NCI-H526 treated with DMSO at 0.1 percent for 48 hours (cell line): ENCODE measurements around the gene MED1.
A peak's percentile ranks its signal among the peaks of the same experiment; 100 is the strongest.
"Not testable (repeated sequence)": the region's sequence is repeated elsewhere in the genome, so short reads cannot be mapped to it uniquely, and the experiment has no call there.

Source experiments
- DNase-seq: peaks from one replicate; lab custom pipeline; 2025; lab: John Stamatoyannopoulos, UW

Gene MED1

GRCh38 chr17:39439868-39440267 lies 11.2 kb downstream of the MED1 start:
- DNase-seq = not testable (repeated sequence)

- no peak for DNase-seq
Measured at GRCh38 chr17:39429600-39429999, 21.5 kb downstream of the MED1 start.

GRCh38 chr17:39416141-39416540 lies 34.9 kb downstream of the MED1 start:
- DNase-seq = no peak

GRCh38 chr17:39410279-39410678 lies 40.8 kb downstream of the MED1 start:
- DNase-seq = no peak

GRCh38 chr17:39408360-39408759 lies 42.7 kb downstream of the MED1 start:
- DNase-seq = no peak

- no peak for DNase-seq
Measured at GRCh38 chr17:39406951-39407350, 44.1 kb downstream of the MED1 start.

- no peak for DNase-seq
Measured at GRCh38 chr17:39405436-39405835, 45.6 kb downstream of the MED1 start.

- DNase-seq = no peak
Measured at GRCh38 chr17:39404542-39405378, 46.3 kb downstream of the MED1 start.

GRCh38 chr17:39402890-39403605 lies 48.0 kb downstream of the MED1 start:
- no peak for DNase-seq

GRCh38 chr17:39402244-39402889 lies 48.7 kb downstream of the MED1 start:
- peak; percentile 87 for DNase-seq

- peak; percentile 54 for DNase-seq
Measured at GRCh38 chr17:39401412-39402243, 49.4 kb downstream of the MED1 start, which contains the start of gene FBXL20. FBXL20 (minus strand) TSS chr17:39401626; CDS start chr17:39401402, 224 bp downstream.

- no peak for DNase-seq
Measured at GRCh38 chr17:39400547-39401411, 50.3 kb downstream of the MED1 start.

GRCh38 chr17:39399791-39400190 lies 51.3 kb downstream of the MED1 start:
- no peak for DNase-seq

GRCh38 chr17:39393736-39394135 lies 57.3 kb downstream of the MED1 start:
- DNase-seq = no peak

- DNase-seq = no peak
Measured at GRCh38 chr17:39391448-39391847, 59.6 kb downstream of the MED1 start.

GRCh38 chr17:39385040-39385439 lies 66.0 kb downstream of the MED1 start:
- DNase-seq = no peak

GRCh38 chr17:39380144-39380543 lies 70.9 kb downstream of the MED1 start:
- DNase-seq = no peak

GRCh38 chr17:39376434-39376833 lies 74.6 kb downstream of the MED1 start:
- no peak for DNase-seq

- not testable (repeated sequence) for DNase-seq
Measured at GRCh38 chr17:39367805-39368204, 83.3 kb downstream of the MED1 start.

- DNase-seq = no peak
Measured at GRCh38 chr17:39365872-39366271, 85.2 kb downstream of the MED1 start.

- DNase-seq = no peak
Measured at GRCh38 chr17:39365242-39365641, 85.8 kb downstream of the MED1 start.
